Stimulated activated CD4-positive, alpha-beta T cell treated with anti-CD3 and anti-CD28 coated beads, Interleukin-12 subunit alpha, Interleukin-12 subunit beta, amount 100 ng/mL, for 24 hours (primary cell): Measurements from ENCODE around the gene BCDIN3D.
"Not testable (repeated sequence)": the region's sequence is repeated elsewhere in the genome, so short reads cannot be mapped to it uniquely, and the experiment has no call there.

Experiments
- DNase-seq, 2 experiments: peaks; one replicate each; pipeline ENCODE4 v3.0.0-alpha.2; 2020; ENCODE audit warnings: low read depth in 2 of 2

Gene BCDIN3D

DNA sequence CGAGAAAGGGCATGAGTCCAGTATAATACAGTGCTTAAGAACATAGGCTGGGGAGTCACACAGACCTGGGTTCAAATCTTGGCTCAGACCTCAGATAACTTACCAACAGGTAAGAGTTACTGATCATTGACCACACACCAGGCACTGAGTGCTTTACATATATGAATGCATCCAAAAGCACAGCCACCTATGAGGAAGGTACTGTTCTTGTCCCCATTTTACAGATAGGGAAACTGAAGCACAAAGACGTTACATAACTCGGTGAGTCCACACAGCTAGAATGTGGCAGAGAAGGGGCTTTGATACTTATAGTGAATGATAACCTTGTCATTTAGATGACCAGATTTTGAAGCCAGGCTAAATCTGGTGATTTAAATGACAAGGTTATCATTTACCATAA is 33.2 kb upstream of the BCDIN3D start:
- no peak for DNase-seq

DNA sequence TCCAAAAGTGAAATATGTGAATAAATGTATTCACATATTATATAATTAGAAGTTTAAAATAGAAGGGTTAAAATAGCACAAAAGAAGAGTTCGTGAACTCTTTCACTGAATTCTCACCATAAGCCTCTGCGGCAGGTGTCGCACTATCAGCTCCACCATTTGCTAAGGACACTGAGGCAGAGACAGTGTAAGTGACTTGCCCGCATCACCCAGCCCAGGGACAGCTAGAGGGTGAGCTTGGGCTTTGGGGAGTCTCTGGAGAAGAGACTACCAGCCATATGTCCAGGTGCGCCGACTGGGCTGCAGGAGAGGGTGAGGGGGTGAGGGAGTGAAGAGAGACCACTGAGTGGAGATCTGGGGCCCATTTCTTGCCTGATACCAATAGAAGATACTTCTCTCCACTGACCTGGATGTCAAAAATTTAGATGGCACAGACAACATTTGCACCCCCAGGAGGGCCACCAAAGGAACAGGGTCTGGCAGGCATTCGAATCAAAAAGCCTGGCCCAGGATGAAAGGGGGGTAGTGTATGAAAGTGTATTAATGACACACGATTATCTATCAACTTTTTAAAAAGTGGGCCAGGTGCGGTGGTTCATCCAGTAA is 32.3 kb upstream of the BCDIN3D start:
- no peak for DNase-seq

DNA sequence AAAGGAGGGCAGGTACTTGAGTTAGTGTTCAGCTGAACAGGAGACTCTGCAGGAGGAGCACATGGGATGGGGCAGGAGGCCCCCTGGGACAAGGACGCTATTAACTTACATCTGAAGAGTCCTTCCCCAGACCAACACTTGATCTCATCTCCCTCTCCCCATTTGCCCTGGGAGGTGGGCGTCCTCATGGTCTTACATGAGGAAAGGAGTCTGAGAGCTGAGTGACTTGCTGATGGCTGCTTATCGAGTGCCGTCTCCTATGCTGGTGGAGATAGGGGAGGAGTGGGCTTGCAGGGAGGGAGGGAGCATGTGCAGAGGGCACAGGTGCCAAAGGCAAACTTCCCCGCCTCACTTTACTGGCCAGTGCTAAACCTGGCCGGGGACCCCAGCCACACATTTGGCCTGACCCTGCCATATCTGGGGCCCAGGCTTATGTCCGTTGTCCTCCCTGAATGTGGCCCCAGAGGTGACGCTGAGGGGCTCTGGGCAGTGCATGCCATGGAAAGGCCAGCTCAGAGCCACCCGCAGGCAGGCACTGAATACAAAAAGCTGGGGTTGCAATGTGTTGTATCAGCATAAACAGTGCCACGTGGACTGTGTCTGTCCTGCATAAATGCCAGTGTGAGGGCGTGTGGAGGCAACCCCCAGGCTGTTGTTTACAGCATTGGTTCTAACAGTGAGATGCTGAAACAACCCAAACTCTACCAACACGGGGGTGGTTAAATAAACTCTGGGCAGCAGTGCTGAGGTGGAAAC is 31.4 kb upstream of the BCDIN3D start:
- no peak for DNase-seq

DNA sequence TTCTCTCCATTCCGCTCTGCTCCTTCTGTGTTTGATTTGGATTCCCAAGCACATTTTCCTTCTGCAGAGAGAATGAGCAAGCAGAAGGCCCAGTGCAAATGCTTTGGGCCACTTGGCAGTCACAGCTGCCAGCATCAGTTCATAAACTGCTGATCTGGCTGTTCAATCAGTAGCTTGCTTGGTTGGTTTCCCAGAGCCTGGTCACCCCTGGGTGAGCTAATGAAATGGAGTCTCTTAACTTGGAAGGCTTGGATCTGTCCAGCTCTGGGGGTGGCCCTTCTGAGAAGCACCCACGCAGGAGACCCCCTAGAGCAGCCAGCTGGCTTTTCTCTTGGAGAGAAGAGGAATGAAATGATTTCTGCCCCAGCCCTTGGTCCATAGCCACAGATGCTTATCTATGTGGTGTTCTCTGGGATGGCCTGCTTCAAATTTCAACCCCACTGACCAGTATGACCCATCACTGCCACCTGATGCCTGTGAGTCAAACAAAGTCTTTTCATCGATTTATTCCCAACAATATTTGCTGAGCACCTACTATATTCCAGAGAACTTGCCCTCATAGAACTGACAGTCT is 30.5 kb upstream of the BCDIN3D start:
- no peak for DNase-seq

DNA sequence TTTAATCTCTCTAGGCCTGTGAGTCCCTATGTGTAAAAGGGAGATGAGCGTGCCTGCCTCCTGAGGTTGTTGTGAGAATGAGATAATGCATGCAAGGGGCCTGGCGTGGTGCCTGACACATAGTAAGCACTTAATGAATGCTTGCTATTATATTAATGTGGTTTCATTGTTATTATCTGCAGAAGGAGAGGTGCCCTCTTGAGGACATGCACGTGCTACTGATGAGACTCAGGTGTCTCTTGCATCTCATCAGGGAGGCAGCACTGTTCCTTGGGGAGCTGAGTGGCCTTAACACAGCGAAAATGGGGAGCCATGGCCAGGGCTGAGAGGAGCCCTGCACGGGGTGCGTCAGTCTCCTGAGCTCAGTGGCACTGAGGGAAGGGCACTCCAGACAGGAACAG is 29.9 kb upstream of the BCDIN3D start:
- DNase-seq = no peak

DNA sequence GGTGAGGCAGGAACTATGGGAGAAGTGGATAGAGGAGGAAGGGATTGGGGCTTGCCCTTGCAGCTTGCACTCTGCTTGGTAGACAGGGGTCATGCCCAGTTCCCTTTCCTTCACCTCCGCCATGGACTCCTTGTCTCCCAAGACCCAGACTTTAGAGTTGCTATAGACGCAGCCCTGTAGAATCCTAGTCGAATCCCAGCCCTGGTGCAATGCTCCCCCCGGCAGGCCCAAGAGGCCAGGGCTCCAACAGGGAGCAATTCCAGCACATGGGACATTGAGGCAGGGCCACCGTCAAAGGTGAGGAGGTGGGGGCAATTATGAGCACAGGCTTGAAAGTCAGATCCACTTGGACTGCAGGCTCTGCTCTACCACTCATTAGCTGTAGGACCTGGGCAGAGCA is 29.5 kb upstream of the BCDIN3D start:
- DNase-seq = no peak

DNA sequence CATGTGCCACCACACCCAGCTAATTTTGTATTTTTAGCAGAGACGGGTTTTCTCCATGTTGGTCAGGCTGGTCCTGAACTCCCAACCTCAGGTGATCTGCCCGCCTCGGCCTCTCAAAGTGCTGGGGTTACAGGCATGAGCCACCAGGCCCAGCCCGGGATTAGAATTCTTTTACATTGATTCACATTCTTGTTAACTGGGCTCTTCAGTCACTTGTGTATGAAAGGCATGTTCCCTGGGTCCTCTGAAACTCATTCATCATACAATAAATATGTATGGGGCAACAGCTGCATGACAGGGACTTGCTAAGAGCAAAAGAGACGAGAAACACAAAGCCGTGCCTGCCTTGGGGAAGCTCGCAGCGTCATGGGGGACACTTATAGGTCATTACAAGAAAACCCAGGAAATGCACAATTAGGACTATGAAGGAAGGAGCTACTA is 28.9 kb upstream of the BCDIN3D start:
- not testable (repeated sequence) for DNase-seq

DNA sequence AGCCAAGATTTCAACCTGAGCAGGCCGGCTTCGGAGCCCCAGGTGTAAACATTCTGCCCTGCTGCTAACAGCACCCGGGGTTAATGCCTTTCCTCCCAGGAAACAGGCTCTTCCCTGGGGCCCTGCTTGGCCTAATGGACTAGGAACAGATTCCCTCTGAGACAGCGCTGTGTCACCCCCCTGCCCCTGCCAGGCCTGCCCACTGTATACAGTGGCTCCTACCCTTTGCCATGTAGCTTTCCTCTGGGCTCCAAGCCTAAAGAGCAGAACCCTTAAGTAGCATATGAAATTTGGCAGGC is 28.3 kb upstream of the BCDIN3D start:
- no peak for DNase-seq

DNA sequence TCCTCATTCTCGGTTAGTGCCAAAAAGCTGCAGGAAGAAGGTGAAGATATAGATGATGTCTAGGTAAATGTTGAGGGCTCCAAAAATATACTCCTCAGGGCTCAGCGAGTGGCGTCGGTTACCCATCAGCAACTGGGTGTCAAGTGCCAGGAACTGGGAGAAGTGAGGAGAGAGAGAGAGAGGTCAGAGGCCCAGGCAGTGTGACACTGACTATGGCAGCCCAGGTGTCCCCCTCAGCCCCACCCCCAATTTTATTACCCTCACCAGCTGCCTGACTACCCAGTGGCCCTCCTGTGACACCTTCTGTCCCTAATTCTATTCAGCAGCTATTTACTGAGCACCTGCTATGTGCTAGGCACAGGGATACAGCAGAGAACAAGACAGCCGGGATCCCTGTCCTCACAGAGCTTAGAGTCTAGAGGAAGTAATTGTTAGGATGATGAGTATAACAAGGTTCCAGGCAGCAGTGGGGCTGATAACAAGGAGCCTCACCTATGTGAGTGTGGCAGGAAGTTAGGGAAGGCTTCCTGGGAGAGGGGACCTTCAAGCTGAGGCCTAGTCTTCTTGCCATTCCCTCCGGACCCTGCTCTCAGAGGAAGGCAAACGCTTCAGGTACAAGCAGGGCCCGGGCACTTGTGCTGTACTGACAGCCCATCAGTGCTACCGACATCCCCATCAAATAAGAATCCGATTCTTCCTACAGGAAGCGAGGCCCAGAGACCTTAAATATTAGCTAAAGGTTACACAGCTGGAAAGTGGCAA is 27.8 kb upstream of the BCDIN3D start:
- no peak for DNase-seq

DNA sequence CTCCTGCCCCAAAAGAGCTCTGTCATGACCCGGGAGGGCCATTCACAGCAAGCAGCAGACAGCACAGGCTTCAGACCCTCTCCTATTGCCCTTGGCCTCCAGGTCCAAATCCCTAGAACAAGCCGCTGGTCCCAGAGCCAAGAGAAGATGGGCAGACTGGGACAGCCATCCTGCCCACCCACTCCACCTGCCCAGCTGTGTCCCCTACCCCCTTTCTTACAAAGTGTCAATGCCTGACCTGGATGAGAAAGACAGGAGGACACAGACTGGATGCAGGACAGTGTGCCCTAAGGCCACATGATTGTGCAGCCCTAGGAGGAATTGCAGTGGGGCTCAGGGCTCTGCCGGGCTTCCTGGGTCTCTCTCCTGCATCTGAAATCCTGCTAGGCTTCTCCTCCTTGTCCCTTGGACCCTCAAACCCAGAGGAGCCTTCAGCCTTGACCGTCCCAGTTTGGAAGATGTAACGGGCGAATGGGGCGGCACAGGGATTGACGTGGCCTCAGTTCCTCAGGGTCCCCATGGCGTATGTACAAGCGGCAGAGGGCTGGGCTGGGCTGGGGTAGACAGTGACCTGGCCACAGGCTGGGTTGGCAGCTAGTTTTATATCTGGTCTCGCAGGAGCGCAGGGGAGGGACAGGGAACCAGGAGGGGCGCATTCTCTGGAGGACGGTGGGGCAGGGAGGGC is 27.1 kb upstream of the BCDIN3D start:
- DNase-seq = no peak

DNA sequence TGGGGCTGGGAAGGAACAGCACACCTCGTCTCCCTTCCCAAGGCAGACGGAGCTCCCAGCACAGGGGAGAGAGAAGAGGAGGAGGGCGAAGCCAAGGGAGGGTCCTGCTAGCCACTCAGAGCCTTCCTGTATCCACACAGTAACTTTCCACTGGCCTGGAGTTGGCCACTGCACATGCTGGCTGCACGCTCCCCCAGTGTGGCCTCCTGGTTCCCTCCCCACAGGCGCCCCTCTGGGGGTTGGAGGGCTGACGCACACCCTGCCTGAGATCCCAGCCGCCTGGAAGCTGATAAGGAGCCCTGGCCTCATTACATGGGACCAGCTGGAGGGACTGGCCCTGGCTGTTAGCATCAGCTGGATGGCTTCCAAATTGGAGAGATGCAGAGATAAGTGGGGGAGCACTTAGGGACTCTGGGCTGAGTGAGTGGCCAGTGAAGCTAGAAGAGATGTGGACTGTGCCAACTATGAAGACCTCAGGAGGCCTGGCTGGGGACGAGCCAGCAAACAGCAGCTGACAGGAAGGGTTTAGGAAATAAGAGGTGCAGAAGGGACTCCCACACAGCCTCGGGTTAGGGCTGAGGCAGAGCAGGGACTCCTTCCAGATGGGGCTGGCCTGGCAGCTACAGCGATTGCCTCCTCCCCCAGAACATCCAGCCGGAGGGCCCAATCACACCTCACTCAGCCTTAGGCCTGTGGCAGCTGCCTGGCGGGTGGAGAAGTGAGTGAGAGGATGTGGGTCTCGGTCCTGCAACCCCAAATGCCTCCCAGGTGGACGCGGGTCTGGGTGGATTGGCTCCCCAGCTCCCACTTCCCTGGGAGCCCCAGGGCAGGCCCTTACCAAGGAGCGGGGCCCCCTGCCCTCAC is 26.3 kb upstream of the BCDIN3D start:
- DNase-seq = no peak

DNA sequence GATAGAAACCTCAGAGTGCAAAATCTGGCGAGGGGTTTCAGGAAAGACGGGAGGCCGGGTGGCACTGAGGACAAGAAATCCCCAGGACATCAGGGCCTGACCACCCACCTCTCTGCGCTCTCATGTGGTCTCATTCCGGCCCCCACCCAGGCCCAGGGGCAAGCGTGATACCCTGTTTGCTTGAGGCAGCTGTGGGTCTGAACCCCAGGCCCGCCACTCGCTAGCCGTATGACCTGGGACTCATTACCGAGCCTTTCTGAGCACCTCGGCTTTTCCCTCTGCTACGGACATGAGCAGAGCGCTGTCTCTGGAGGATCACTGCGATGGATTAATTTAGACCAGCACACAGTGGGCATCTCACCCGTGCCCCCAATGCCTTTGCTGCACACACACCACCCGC is 25.5 kb upstream of the BCDIN3D start:
- DNase-seq = no peak

DNA sequence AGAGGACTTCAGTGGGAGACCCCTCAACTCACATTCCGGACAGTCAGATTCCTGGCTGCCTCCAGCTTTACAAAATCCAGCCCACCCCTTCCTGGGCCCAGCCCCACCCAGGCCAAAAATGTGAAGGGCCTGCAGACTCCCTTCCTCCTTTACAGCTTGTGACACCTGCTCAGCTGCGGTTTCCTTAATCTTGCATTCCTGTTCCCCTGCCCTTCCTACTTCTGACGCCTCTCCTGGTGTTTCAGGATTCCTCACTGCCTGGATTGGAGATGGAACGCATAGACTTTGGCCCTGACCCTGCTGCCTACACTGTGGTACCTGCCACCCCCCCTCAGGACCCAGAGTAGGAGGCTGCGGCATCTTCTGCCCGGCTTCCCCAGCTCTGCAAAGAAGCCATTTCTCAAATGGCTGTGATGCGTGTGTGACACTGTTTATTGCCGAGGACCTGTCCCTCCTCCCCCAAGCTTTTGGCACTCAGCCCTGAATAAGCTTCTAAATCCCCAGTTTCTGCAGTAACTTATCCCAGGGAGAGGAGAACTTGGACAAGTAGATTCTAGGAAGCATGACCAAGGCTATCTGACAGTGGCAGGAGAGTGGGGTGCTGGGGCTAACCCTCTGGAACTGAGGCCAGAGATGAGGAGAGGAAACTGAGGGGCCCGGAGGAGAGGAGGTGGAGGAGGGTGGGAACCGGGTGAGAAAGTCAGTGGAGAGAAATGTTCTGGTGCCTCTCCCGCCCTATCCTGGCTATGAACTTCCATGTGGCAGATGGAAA is 24.9 kb upstream of the BCDIN3D start:
- DNase-seq = no peak

DNA sequence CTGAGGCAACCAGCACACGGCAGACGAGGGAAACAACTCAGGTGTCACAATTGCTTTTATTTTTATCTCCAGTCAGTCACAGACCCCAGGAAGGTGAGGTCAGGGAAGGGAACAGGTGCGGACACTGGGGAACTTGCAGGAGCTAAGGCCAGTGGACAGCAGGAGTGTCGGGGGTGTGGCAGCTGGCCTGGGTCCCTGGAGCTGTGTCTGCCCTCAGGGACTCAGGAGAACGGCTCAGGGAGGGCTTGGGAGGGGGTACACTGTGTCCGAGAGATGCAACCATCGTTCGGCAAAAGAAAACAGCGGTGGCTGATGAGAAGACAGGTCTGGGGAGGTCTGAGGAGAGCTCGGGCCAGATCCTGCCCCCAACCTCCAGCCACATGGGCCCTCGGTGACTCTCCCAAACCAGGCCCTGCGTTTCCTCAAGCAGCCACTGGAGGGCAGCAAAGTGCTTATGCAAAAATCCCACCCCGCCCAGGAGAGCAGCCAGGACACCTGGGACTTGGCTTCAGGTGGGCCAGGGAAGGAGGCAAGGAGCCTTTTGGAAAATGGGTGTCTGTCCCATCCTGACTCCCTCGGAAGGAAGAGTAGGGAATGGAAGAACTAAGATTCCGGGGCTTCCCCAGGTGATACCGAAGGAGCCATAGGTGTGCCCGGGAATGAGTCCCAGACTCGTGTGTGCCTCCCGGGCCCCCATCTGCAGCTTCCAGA is 24.1 kb upstream of the BCDIN3D start:
- peak; percentile 56 to 70 for DNase-seq

DNA sequence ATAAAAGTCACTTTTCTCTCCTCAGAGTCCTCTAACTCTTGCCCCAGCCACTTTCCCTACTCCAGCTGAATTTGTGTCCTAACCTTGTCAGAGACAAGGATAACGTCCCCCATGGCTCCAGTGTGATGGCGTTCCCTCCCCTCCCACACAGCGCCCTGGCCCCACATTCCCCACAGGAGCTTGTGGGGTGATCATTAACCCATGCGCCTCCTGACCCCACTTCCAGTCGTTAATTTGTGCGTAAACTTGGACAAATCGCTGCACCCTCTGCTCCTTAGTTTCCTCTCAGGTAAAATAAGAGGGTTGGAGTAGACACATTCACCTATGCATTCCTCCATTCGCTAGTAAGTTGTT is 22.9 kb upstream of the BCDIN3D start:
- no peak for DNase-seq

DNA sequence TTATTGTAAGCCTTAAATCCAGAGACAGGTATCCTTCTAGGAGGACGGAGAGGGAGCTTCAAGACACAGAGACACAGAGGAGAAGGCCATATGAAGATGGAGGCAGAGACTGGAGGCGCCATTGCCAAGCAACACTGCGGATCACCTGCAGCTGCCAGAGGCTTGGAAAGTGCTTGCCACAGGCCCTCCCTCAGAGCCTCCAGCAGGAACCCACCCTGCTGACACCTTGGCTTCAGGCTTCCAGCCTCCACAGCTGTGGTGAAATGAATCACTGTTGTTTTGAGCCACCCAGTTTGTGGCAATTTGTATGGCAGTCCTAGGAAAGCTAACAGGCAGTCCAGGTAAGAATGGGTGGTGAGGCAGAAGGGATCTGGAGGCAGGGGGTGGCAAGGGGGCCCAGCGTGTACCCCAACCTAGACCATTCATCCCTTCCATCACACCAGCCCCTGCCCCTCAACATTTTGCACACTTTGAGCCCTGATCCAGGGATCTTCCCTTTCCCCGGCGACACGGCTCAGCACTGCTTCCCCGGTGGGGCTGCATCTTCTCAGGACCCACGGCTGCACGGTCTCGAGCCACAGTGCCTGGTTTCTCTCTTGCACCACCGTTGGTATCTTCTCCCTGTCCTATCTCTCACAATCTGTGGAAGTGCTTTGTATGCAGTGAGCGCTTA is 22.3 kb upstream of the BCDIN3D start:
- no peak for DNase-seq

DNA sequence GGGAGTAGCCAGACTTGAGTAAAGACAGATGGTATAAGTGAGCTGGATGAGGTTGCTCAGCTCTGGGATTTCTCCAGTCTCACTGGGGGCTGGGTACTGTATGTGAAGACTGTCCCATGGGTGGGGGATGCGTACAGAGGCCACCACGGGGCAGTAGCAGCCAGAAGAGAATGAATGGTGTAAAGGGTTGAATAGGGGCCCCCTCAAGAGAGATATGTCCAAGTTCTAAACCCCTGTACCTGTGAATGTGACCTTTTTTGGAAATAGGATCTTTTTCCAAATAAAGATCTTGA is 21.8 kb upstream of the BCDIN3D start:
- DNase-seq = no peak

DNA sequence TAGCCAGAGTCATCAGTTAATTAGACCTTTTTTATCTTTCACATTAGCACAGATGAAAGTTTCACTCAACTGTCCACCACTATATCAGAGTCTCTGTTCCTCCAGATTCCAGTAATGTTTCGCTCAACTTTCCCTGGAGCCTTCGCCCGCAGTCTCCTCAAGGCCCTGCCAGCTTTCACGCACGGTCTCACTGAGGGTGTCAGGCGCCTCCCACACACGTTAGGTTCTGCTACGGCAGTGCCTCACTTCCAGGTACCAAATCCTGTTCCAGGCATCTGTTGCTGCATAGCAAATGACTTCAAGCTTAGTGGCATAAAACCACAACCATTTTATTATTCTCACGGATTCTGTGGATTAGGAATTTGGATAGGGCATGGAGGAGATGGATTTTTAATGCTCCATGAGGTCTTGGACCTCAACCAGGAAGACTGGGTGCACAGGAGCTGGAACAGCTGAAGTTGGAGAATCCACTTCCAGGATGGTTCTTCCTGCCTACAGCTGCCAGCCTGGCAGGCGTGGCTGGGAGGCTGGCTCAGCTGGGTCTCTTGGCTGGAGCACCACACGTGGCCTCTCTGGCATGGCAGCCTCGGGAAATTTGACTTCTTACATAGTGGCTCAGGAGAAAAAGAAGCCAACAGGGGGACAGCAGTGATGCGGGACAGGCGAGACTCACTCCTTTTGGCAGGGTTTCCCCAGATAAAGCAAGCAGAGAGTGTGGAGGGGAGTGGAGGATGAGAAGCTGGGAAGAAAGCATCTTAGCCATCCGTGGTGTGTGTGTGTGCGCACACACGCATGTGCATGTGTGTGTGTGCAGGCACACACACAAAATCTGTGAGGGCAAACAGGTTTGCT is 21.3 kb upstream of the BCDIN3D start:
- no peak for DNase-seq

DNA sequence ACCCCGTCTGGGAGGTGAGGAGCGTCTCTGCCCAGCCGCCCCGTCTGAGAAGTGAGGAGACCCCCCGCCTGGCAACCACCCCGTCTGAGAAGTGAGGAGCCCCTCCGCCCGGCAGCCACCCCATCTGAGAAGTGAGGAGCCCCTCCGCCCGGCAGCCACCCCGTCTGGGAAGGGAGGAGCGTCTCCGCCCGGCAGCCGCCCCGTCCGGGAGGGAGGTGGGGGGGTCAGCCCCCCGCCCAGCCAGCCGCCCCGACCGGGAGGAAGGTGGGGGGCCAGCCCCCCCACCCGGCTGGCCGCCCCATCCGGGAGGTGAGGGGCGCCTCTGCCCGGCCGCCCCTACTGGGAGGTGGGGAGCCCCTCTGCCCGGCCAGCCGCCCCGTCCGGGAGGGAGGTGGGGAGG is 18.0 kb upstream of the BCDIN3D start:
- not testable (repeated sequence) for DNase-seq
